CD14-positive monocyte (primary cell): ENCODE data around the gene CA5A. TPM values are rescaled to one million over a fixed set of nuclear protein-coding genes. Genes with fewer than 3 reads are reported as not detected.
"Not testable (repeated sequence)": the region's sequence is repeated elsewhere in the genome, so short reads cannot be mapped to it uniquely, and the experiment has no call there.

ENCODE experiments used
- DNase-seq, 3 donors: peaks; one replicate each; pipeline ENCODE4 v3.0.0-alpha.2; 2011 to 2022
- H2AFZ ChIP-seq: 2 replicates; pipeline ENCODE4 v1.6.0; 2012; ENCODE audit warnings: mild to moderate bottlenecking, low read depth, low read length, inconsistent platforms; ENCODE audit not compliant: insufficient read depth, poor library complexity, severe bottlenecking
- H3K27ac ChIP-seq, 2 donors: 1 replicate in 1 of 2; 2 replicates in 1 of 2; pipeline ENCODE4 v1.5.1; 2012 to 2013; ENCODE audit warnings: low read length in 2 of 2, control low read depth in 1 of 2, inconsistent platforms in 1 of 2, low read depth in 1 of 2, mild to moderate bottlenecking in 1 of 2
- H3K27me3 ChIP-seq, 2 donors: one replicate each; pipeline versions ENCODE4 v1.6.0 to v1.6.1; 2011 to 2013; ENCODE audit warnings: low read length in 2 of 2; ENCODE audit not compliant: control insufficient read depth in 2 of 2, insufficient read depth in 2 of 2
- H3K36me3 ChIP-seq, 2 donors: replicated peaks in 1 of 2; 1 replicate in 1 of 2; 2 replicates in 1 of 2; pipeline versions ENCODE4 v1.5.1 to v1.6.1; 2012 to 2013; ENCODE audit warnings: low read length in 2 of 2, control low read depth in 1 of 2, inconsistent platforms in 1 of 2, mild to moderate bottlenecking in 1 of 2; ENCODE audit not compliant: insufficient read depth in 2 of 2, control insufficient read depth in 1 of 2
- H3K4me1 ChIP-seq, 2 donors: 1 replicate in 1 of 2; 2 replicates in 1 of 2; pipeline versions ENCODE4 v1.5.1 to v1.6.1; 2012 to 2013; ENCODE audit warnings: low read length in 2 of 2, control low read depth in 1 of 2, inconsistent platforms in 1 of 2, mild to moderate bottlenecking in 1 of 2, moderate library complexity in 1 of 2; ENCODE audit not compliant: insufficient read depth in 2 of 2, control insufficient read depth in 1 of 2
- H3K4me2 ChIP-seq: replicated peaks from 2 replicates; pipeline ENCODE3; 2012; ENCODE audit warnings: low read length, moderate library complexity, mild to moderate bottlenecking; ENCODE audit not compliant: poor library complexity, severe bottlenecking; ENCODE audit errors: extremely low read depth
- H3K4me3 ChIP-seq, 3 experiments: fragments of 200-600 bp in 1 of 3; sonication (generic) in 1 of 3; replicated peaks in 1 of 3; 1 replicate in 2 of 3; 2 replicates in 1 of 3; pipeline ENCODE4 v1.5.1; 2011 to 2013; ENCODE audit warnings: low read length in 3 of 3, mild to moderate bottlenecking in 3 of 3, control low read depth in 2 of 3, low read depth in 2 of 3, inconsistent platforms in 1 of 3, moderate library complexity in 1 of 3
- H3K79me2 ChIP-seq: 2 replicates; pipeline ENCODE4 v1.6.0; 2012; ENCODE audit warnings: mild to moderate bottlenecking, control low read depth, inconsistent platforms, low read length, moderate library complexity; ENCODE audit not compliant: insufficient read depth
- H3K9ac ChIP-seq: 2 replicates; pipeline ENCODE4 v1.6.0; 2017; ENCODE audit warnings: low read length, mild to moderate bottlenecking; ENCODE audit not compliant: insufficient read depth, poor library complexity, severe bottlenecking
- H3K9me3 ChIP-seq, 2 donors: replicated peaks in 1 of 2; 1 replicate in 1 of 2; 2 replicates in 1 of 2; pipeline versions ENCODE4 v1.5.1 to v1.6.1; 2012 to 2013; ENCODE audit warnings: low read length in 2 of 2, control low read depth in 1 of 2; ENCODE audit not compliant: control insufficient read depth in 1 of 2, insufficient read depth in 1 of 2
- H4K20me1 ChIP-seq: 2 replicates; pipeline ENCODE4 v1.6.0; 2012; ENCODE audit warnings: mild to moderate bottlenecking, low read length, control low read depth, moderate library complexity; ENCODE audit not compliant: insufficient read depth
- H3K27ac Mint-ChIP-seq, 7 donors: one replicate each; pipeline ENCODE4 v1.8.0; 2020; ENCODE audit warnings: mild to moderate bottlenecking in 7 of 7, mixed read lengths in 7 of 7, moderate library complexity in 6 of 7, inconsistent platforms in 2 of 7
- H3K27me3 Mint-ChIP-seq, 3 donors: one replicate each; pipeline ENCODE4 v1.8.0; 2021 to 2022; ENCODE audit warnings: low read depth in 3 of 3, mild to moderate bottlenecking in 3 of 3, mixed read lengths in 3 of 3, moderate library complexity in 3 of 3, inconsistent platforms in 1 of 3
- H3K36me3 Mint-ChIP-seq, 2 donors: one replicate each; pipeline ENCODE4 v1.8.0; 2020; ENCODE audit warnings: mixed read lengths in 2 of 2, inconsistent platforms in 1 of 2, mild to moderate bottlenecking in 1 of 2
- H3K4me1 Mint-ChIP-seq: one replicate; pipeline ENCODE4 v1.8.0; 2020; ENCODE audit warnings: mild to moderate bottlenecking, mixed read lengths
- H3K4me3 Mint-ChIP-seq, 2 donors: one replicate each; pipeline ENCODE4 v1.8.0; 2020; ENCODE audit warnings: mild to moderate bottlenecking in 2 of 2, mixed read lengths in 2 of 2, moderate library complexity in 1 of 2
- H3K9me3 Mint-ChIP-seq, 7 donors: one replicate each; pipeline ENCODE4 v1.8.0; 2020 to 2022; ENCODE audit warnings: mixed read lengths in 7 of 7, mild to moderate bottlenecking in 6 of 7, moderate library complexity in 6 of 7, inconsistent platforms in 2 of 7
- WGBS: methylation state at CpG from one replicate; pipeline ENCODE4 v1.1.5; 2013; ENCODE audit warnings: missing lambda C conversion rate; ENCODE audit not compliant: insufficient coverage; 5-methylcytosine and 5-hydroxymethylcytosine counted together
- intact Hi-C, 2 donors: fragments of 100-400 bp; cut with micrococcal nuclease; formaldehyde crosslinking; loops; one replicate each; pipeline versions ENCODE4 v1.15.0 to v1.15.1; 2023
- polyA plus RNA-seq, 3 donors: library from polyadenylated mRNA; depleted of rRNA in 1 of 3; unstranded in 2 of 3; stranded (reverse) in 1 of 3; fragments of 300-500 nt in 2 of 3; fragments of >200 nt in 1 of 3; fragmentation: Illumina TruSeq in 2 of 3; gene quantifications; 1 replicate in 2 of 3; 2 replicates in 1 of 3; pipeline ENCODE4 v1.2.3, GENCODE V29; 2012 to 2021
- TF ChIP-seq, protein P1 (sequence below): fragments of 200-600 bp; IDR thresholded peaks from one replicate; pipeline ENCODE4 v1.8.0; 2022; ENCODE audit warnings: antibody characterized with exemption, mild to moderate bottlenecking

The CA5A gene
- polyA plus RNA-seq, 3 donors = not detected

DNA sequence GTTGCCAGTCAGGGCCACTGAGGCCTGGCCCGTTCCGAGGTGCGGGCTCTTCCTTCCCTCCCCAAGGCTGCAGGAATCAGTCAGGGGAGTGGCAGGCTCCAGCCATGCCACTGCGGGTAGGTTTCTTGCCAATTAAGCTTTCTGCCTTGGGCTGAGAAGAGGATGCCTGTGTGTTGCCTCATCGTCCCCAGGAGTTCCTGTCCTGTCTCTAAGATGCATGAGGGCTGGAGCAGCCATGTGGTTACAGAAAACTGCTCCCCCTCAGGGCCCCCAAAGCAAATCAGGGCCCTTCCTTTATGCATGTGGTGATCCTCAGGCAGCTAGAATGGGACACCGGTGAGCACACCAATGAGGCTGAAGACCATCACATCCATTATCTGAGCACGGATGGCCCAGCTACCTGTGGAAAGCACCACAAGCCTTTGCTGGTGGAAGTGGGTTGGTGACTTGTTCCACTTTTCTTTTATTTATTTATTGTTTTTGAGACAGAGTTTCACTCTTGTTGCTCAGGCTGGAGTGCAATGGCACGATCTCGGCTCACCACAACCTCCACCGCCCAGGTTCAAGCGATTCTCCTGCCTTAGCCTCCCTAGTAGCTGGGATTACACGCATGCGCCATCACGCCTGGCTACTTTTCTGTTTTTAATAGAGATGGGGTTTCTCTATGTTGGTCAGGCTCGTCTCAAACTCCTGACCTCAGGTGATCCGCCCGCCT is 40.0 kb downstream of the CA5A start:
- H2AFZ ChIP-seq = not testable (repeated sequence)
- peak overlapping the region; percentile 6 to 83 for H3K4me3 Mint-ChIP-seq

DNA sequence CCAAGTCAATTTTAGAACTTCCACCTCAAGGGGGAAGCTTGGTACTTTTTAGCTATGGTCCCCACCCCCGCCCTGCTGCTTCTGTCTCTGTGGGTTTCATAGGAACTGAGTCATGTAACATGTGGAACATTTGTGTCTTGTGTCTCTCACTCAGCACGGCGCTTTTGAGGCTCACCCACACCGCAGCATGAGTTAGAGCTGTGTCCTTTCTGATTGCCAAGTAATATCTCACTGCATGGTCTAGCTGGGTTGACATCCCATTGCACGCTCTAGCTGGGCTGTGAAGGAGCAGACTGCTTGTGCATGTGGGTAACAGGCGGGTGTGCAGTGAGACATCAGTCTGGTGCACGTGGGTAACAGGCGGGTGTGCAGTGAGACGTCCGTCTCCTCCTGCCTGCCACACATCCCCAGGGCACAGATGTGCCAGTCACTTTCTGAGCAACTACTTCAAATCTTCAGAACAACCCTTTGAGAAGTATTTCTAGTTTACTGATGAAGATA is 40.6 kb downstream of the CA5A start:
- peak; percentile 85 to 90 (median 85) for DNase-seq
- Histone ChIP-seq H3K36me3 (no peaks in the 10 kb centered on the region), H2AFZ (no peak overlapping the region), H3K27me3 (no peaks in the 10 kb centered on the region), H3K4me3 (no peak overlapping the region), H3K4me1 (peaks cover 42 to 47% of the 10 kb centered on the region in 2 donors), H3K9me3 (no peaks in the 10 kb centered on the region), H3K27ac (peak overlapping the region; percentile 44 to 78), H3K9ac (peak overlapping the region; percentile 40), H3K4me2 (peak overlapping the region; percentile 36), H4K20me1 (no peaks in the 10 kb centered on the region), H3K79me2 (no peaks in the 10 kb centered on the region)
- Mint-ChIP-seq H3K9me3 (peaks cover 0 to 4% (median 0%) of the 10 kb centered on the region in 7 donors), H3K27ac (peak overlapping the region; percentile 57 to 94 (median 82)), H3K4me3 (peak overlapping the region; percentile 6 to 83), H3K36me3 (no peaks in the 10 kb centered on the region), H3K4me1 (peaks cover 47% of the 10 kb centered on the region), H3K27me3 (peaks cover 3 to 17% (median 15%) of the 10 kb centered on the region in 3 donors)
- intact Hi-C loops = no loop called here
- TF ChIP-seq, protein P1, sequence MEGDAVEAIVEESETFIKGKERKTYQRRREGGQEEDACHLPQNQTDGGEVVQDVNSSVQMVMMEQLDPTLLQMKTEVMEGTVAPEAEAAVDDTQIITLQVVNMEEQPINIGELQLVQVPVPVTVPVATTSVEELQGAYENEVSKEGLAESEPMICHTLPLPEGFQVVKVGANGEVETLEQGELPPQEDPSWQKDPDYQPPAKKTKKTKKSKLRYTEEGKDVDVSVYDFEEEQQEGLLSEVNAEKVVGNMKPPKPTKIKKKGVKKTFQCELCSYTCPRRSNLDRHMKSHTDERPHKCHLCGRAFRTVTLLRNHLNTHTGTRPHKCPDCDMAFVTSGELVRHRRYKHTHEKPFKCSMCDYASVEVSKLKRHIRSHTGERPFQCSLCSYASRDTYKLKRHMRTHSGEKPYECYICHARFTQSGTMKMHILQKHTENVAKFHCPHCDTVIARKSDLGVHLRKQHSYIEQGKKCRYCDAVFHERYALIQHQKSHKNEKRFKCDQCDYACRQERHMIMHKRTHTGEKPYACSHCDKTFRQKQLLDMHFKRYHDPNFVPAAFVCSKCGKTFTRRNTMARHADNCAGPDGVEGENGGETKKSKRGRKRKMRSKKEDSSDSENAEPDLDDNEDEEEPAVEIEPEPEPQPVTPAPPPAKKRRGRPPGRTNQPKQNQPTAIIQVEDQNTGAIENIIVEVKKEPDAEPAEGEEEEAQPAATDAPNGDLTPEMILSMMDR = no peak
- whole genome bisulfite sequencing = 0% methylated on average over 3 of the region's 10 CpGs

More for the DNA sequence above, 40.0 kb downstream of the CA5A start:
- Mint-ChIP-seq H3K27ac (peak overlapping the region in 6 of 7 donors; percentile 82 to 94 (median 86)), H3K27me3 (peaks cover 3 to 17% (median 15%) of the 10 kb centered on the region in 3 donors), H3K4me1 (peaks cover 47% of the 10 kb centered on the region)
- intact Hi-C loops, H3K36me3 Mint-ChIP-seq, H3K36me3 ChIP-seq, H3K27me3 ChIP-seq, H3K4me3 ChIP-seq, H4K20me1 ChIP-seq, H3K9me3 Mint-ChIP-seq, H3K9me3 ChIP-seq, H3K79me2 ChIP-seq: not testable (repeated sequence)
- peaks cover 42 to 47% of the 10 kb centered on the region in 2 donors for H3K4me1 ChIP-seq
- peak overlapping the region; percentile 36 for H3K4me2 ChIP-seq
- peak overlapping the region; percentile 44 to 78 for H3K27ac ChIP-seq
- peak; percentile 13 to 19 (median 17) for DNase-seq
- WGBS = 20% methylated on average over 5 of the region's 17 CpGs
- peak overlapping the region; percentile 40 for H3K9ac ChIP-seq

DNA sequence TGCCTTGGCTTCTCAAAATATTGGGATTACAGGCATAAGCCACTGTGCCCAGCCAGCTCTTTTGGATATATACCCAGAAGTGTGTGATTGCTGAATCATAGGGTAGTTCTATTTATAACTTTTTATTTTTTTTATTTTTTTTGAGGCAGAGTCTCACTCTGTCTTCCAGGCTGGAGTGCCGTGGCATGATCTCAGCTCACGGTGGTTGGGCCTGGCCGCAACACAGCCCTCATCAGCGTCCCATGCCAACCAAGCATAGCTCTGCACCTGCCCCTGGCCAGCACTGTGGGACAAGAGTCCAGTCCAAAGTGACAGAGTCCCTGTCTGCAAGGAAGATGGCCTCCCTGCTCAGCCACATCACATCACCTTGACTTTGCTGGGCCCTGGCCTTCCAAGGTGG is 42.3 kb downstream of the CA5A start:
- 10% methylated on average over 2 of the region's 4 CpGs for WGBS

More for the DNA sequence above, 42.3 kb downstream of the CA5A start:
- H3K36me3 ChIP-seq, H3K36me3 Mint-ChIP-seq, H2AFZ ChIP-seq, H3K79me2 ChIP-seq, DNase-seq, H3K27me3 ChIP-seq, H3K4me2 ChIP-seq, H3K9me3 ChIP-seq, H3K9me3 Mint-ChIP-seq, H4K20me1 ChIP-seq, intact Hi-C loops, H3K9ac ChIP-seq, H3K4me3 ChIP-seq, H3K27ac ChIP-seq: not testable (repeated sequence)
- Mint-ChIP-seq H3K4me1 (peaks cover 47% of the 10 kb centered on the region), H3K27ac (peak overlapping the region in 3 of 7 donors; percentile 19 to 38 (median 32)), H3K4me3 (peak overlapping the region in 1 of 2 donors; percentile 39), H3K27me3 (peaks cover 3 to 15% (median 13%) of the 10 kb centered on the region in 3 donors)
- peaks cover 42 to 47% of the 10 kb centered on the region in 2 donors for H3K4me1 ChIP-seq
